HS-5 (cell line): ENCODE data around the gene HECTD2.
"Not testable (repeated sequence)": the region's sequence is repeated elsewhere in the genome, so short reads cannot be mapped to it uniquely, and the experiment has no call there.

ENCODE experiments used
- DNase-seq: peaks from one replicate; pipeline ENCODE4 v3.0.0-alpha.2; 2012; ENCODE audit warnings: low read depth

HECTD2 gene

GRCh38 chr10:91409869-91410637 is at the start of gene HECTD2:
HECTD2 (plus strand) TSS chr10:91410344; CDS start chr10:91410439, 95 bp downstream.
- no peak for DNase-seq

- no peak for DNase-seq
Observed at GRCh38 chr10:91360461-91360860, 49.7 kb upstream of the HECTD2 start.

- not testable (repeated sequence) for DNase-seq
Observed at GRCh38 chr10:91365519-91365918, 44.6 kb upstream of the HECTD2 start.

- DNase-seq, result no peak
Observed at GRCh38 chr10:91366704-91367103, 43.4 kb upstream of the HECTD2 start.

DNA sequence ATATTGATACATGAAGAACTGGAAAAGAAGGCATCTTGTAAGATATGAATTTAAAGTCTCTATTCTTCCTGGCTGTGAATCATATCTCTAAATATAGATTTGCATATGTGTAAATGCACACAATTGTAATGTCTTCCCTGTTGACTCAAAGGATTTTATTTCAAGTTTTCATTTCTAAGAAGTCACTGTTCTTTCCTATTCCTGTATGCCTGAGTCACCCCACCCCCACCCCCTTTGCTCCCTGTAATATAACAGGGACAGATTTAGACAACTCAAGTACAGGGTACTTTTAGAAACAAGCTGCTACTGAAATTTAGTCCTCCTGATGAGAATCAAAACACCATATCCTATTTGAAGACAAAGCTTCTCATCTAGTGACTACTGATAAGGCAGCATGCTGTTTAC is 43.0 kb upstream of the HECTD2 start:
- no peak for DNase-seq

GRCh38 chr10:91367558-91367957 is 42.6 kb upstream of the HECTD2 start:
- DNase-seq, result no peak

DNA sequence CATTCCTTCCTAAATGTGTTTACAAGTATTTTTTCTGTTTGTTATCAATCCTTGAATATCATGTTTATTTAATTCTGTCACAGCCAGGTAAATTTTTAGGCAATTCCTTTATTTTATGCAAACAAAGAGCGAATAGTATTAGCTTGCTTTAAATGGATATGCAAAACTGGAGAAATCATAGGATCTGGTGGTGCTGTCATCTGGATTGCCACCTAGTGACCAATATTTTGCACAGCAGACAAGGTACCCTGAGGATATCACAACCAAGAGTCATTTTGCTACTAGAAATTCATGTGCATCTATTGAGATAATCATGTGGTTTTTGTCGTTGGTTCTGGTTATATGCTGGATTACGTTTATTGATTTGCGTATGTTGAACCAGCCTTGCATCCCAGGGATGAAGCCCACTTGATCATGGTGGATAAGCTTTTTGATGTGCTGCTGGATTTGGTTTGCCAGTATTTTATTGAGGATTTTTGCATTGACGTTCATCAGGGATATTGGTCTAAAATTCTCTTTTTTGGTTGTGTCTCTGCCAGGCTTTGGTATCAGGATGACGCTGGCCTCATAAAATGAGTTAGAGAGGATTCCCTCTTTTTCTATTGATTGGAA is 40.1 kb upstream of the HECTD2 start:
- DNase-seq, result not testable (repeated sequence)

GRCh38 chr10:91374052-91374451 is 36.1 kb upstream of the HECTD2 start:
- DNase-seq, result no peak

DNA sequence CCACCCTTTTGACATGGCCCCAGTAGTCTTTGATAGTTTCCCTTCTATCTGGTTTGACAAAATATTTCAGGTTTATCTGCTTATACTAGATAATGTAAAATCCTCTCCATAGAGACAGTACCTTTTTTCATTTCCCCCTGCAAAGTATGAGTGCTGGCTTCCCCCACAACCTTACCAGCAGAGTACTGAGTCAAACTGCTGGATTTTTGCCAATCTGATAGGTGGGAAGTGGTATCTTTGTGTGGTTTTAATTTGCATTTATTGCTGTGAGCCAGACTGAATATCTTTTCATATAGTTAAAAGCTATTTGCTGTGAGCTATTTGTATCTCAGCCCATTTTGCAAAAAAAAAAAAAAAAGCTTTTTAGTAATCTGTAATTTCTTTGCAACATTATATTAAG is 32.1 kb upstream of the HECTD2 start:
- DNase-seq, result no peak

- DNase-seq, result no peak
Observed at GRCh38 chr10:91380873-91381256, 29.3 kb upstream of the HECTD2 start.

DNA sequence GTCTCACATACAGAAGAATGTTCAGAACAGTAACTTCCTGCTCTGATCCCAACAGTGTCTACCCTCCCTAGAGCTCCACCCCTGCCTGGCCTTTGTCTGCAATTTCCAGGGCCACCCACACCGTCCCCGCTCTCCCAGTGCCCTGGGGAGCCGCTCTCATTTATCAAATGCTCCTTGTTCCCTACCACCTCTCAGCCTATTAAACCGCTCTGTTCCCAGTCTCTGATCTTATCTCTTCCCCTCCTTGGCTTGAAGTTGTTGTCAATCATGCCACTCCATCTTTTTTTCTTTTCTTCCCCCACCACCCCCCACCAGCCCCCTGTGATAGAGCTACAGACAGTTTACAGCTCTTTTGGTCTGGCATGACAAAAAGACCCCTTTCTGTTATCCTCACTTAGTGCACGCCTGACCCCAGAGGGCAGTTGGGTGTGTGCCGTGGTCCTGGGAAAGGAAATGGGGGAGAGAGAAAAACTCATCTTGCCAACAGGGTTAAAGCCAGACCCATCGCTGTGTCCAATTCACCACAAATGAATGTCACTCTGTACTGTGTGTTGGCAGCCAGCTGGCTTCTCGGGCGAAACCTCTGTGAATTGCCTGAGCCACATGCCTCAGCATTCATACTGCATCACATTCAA is 28.8 kb upstream of the HECTD2 start:
- no peak for DNase-seq

DNA sequence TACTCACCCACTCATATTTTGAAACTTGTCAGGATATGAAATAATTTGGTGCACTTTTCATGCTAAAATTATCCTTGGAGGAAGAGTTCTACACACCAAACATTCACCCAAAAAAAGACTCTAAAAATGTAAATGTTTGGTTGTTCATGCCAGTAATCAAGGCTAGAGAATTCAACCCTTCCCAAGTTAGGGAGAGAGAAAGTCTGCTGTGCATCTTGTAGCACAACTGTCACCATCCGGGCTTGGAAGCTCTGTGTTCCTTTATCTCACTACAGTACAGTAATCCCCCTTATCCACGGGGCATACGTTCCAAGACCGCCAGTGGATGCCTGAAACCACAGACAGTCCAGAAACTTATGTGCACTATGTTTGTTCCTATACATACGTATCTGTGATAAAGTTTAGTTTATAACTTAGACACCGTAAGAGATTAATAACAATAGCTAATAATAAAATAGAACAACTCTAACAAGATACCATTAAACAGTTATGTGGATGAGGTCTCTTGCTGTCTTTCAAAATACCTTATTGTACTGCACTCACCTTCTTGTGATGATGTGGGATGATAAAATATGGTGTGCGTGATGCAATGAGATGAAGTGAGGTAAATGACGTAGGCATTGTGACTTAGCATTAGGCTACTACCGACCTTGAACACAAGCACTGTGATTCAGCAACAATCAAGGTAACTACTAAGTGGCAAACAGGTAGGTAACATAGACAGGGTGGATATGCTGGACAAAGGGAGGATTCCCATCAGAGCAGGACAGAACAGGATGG is 24.6 kb upstream of the HECTD2 start:
- no peak for DNase-seq

GRCh38 chr10:91389636-91390512 is 20.3 kb upstream of the HECTD2 start:
- no peak for DNase-seq

GRCh38 chr10:91390513-91390825 is 19.7 kb upstream of the HECTD2 start:
- not testable (repeated sequence) for DNase-seq

DNA sequence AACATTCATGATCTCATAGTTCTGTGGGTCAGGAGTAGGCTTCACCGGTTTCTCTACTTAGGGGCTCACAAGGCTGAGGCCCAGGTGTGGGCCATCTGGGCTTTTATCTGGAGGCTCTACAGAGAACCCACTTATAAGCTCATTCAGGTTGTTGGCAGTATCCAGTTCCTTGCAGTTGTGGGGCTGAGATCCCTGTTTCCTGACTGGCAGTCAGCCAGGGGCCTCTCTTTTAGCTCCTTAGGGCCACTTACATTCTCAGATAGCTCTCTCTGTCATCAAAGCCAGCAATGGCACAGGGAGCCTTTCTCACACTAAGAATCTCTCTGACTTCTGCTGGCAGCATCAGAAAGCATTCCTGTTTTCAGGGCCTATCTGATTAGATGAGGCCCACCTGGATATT is 18.2 kb upstream of the HECTD2 start:
- no peak for DNase-seq

DNA sequence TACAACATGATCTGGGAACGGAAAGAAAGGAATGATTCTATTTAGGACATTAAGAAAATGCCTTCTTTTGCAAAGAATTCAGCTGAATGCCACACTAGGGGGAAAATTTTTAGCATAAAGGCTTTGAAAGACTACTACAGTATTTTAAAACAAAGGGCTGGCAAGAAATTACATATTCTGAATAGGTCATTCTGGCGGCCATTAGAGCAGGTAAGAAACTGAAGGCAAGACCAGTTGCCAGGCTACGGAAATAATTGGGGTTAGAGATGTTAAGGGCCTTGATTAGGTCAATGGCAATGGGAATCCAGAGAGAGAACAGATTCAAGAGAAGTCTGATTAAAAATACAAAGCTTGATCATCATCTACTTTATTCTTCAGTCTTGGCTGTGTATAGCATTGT is 3.8 kb upstream of the HECTD2 start:
- DNase-seq, result no peak

- no peak for DNase-seq
Observed at GRCh38 chr10:91409069-91409868, 875 bp upstream of the HECTD2 start.

DNA sequence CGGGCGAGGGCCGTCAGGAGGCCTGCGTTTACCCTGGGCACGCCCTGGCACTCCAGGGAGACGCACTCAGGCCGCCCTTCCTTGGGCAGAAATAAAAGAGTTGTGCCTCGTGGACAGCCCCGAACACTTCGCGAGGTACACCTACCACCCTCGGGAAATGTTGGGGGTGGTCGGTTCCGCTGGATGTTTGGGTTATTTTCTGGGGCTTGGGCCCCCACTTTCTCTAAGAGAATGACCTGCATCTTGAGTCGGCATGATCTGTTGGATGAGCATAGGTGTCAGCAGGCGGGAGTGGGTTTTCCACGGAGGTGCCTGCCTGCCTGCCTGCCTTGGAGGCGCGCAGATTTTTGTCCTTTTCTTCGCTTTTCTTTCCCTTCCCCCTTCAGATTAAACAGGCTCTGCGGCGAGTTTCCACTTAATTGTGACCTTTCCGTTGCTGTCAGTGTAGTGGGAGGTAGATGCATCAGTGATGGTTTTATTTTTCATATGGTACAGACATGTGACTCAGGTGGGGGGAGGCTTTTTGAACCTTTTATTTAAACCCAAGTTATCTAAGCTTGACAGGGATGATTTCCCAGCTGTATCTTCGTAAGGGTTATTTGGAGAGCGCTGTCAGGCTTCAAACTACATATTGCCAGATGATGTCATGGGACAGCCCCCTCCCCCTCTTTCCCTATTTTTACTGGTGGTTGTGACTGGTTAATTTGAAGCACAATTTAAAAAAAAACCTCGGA is 661 bp downstream of the HECTD2 start:
- DNase-seq, result no peak

DNA sequence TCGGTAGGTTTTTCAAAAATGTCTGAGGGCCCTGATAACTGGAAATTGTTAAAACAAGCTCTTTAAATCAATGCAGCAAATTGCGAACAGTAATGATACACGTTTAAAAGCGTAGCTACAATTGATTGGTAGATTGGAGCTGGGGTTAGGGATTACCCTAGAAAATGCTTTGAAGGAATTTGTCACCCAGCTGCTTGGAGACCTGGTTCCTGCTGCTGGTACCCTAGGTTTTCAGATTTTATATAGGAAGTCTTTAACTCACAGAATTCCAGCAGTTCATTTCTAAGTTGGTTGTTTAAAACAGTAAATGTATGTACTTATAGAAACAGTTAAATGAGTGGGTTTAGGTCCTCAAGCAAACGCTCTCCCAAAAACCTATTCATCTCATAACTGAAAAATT is 1.5 kb downstream of the HECTD2 start:
- DNase-seq, result no peak
